Skin of body (tissue), 2 donors: ENCODE measurements around the gene KYNU. TPM values are rescaled to one million over a fixed set of nuclear protein-coding genes. Genes with fewer than 3 reads are reported as not detected.
"Not testable (repeated sequence)": the region's sequence is repeated elsewhere in the genome, so short reads cannot be mapped to it uniquely, and the experiment has no call there.

ENCODE experiments used
- DNase-seq: peaks from one replicate; lab custom pipeline; 2025; lab: John Stamatoyannopoulos, UW
- total RNA-seq: library from RNA; depleted of rRNA; stranded (reverse); fragments of >200 nt; gene quantifications from one replicate; pipeline ENCODE4 v1.2.3, GENCODE V29; 2014

KYNU gene
- total RNA-seq, 1 donor from 2014 or later: 3.2 TPM

DNA sequence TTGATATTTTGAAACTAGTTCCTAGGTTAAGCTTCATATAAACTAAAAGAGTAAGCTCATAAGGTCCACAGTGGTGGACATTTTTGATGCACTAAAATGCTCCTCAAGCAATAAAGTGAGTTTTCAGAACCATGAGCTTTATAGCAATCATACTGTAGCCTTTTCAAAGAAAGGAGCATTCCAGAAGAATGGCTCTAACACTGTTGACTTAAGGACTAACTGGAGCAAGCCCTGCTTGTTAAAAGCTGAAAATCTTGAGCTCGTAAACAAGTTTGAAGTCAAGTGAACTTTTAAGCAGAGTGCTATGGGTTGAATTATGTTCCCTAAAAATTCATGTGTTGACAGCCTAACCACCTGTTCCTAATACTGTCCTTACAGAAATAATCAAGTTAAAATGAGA is 38.0 kb downstream of the KYNU start:
- no peak for DNase-seq

DNA sequence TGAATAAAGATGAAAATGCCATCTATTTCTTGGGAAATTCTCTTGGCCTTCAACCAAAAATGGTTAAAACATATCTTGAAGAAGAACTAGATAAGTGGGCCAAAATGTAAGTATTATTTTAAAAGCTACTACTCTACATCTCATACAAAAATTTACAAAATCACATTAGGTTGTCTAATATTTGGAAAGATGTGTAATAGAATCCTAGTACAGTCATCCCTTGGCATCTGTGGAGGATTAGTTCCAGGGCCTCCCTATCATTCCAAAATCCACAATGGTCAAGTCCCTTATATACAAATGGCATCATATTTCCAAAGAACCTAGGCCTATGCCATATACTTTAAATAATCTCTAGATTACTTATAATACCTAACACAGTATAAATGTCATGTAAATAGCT is 41.2 kb downstream of the KYNU start:
- DNase-seq: no peak

DNA sequence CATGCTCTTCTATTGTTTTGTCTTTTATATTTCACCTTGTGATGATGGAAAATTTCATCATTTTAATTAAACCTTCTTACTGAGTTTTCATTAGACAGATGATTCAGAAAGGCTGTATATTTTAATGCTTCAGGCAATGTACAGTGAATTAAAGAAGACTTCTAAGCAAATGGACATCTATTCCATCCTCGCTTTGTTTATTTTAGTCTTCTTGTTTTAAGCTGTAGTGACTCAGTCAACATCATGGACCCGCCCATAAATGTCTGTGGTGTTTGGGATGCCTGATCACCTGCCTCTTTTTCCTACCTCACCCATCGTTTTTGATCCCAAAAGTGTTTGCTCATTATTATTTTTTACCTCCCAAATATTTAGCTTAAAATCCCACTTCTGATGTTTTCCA is 43.1 kb downstream of the KYNU start:
- DNase-seq: no peak

DNA sequence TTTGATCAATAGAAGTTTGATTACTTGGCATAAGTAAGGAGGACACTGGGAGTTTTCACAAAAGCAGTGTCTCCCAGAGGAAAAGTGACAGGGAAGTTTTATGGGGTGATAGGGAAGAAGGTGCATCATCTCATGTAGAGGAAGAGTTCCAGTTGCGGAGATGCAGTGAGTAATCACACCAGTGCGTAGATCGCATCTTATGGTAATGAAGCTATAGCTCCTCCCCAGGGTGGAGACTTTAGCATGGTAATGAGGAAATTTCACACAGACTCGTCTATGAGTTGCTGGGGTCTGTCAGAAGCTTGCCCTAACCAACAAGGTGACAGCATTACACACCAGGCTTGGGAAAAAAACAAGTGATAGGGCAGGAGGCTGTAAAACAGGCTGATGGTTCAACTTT is 49.0 kb downstream of the KYNU start:
- DNase-seq: no peak

DNA sequence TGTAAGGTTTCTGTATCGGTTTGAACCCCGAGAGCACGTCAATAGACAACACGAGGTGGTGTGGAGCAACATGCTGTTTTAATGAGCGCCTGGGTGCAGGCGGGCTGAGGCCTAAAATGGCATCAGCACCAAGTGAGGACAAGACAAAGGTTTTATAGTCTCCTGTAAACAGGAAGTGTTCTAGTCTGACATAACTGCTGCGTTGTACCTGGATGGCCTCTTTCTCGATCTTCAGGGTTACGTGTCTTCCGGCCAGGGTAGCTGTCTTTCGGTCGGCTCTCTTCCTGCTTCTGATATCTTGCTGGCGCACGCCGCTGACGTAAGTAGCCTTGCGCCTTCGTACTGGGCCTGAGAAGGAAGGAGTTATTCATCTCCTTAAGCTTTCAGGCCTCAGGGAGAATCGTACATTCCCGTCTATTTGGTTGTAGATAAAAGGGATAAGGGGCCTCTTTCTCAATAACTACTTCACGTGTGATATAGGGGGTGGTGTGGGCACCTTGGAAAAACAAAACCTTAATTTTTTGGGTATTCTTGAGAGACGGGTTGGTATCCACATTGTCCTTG is 53.5 kb downstream of the KYNU start:
- DNase-seq: no peak

DNA sequence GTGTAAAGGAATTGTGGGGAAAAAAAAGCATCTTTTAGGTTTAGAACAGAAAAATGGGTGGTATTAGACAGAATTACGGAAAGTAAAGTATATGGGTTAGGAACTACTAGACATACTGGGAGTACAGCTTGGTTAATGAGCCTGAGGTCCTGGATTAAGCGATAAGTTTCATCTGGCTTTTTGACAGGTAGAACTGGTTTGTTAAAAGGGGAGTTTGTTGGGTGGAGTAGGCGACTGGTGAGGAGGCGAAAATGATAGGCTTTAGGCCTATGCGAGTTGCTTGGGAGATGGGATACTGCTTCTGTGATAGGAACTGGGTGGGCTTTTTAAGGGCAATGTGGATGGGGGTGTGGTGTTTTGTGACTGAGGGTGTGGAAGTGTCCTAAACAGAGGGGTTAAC is 56.5 kb downstream of the KYNU start:
- DNase-seq: no peak

DNA sequence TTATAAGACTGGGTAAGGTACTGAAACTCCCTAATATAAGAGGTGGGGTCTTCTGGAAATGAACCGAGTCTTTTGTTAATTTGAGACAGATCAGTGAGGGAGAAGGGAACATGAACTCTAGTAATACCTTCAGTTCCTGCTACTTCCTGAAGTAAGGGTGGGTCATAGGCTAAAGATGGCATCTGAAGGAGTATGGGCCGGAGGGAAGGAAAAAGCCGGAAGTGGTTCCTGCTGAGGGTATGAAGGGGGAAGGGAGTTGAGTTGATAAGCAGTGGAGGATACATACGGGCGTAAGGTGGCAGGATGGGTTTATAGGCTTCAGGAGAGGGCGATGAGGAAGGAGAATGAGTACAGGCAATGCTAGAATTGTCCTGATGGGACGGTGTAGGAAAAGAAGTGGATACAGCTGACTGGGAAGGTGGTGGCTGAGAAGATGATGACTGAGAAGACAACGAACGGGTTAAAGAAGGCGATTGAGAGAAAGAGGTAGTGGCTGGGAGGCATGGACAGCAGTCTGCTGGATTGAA is 58.2 kb downstream of the KYNU start:
- no peak for DNase-seq

DNA sequence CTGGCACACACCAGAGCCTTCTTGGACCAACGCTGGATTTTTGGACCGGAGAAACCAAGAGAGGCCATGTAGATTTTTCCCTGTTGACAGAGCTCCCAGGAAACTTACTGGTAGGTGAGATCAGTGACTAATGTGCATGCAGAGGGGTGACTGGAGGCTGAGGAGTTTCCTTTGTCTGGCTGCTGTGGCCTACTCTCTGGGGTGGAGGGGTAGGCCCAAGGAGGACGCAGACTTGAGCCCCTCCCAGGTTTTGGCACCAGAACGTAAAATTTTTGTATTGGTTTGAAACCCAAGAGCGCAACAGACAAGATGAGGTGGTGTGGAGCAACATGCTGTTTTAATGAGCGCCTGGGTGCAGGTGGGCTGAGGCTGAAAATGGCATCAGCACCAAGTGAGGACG is 59.2 kb downstream of the KYNU start:
- DNase-seq: no peak

DNA sequence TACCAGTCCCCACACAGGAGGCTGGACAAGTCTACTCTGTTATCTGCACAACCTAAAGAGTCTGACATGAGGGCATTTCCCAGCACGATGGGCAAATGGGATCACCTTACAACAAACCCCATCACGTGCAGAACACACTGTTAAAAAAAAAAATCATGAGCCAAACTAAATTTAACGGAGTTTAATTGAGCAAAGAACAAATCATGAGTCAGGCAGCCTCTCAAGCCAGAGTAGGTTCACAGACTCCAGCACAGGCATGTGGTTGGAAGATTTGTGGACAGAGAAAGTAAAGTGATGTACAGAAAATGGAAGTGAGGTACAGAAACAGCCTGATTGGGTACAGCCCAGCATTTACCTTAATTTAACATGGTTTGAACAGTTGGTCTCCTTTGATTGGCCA is 59.9 kb downstream of the KYNU start:
- DNase-seq: no peak

DNA sequence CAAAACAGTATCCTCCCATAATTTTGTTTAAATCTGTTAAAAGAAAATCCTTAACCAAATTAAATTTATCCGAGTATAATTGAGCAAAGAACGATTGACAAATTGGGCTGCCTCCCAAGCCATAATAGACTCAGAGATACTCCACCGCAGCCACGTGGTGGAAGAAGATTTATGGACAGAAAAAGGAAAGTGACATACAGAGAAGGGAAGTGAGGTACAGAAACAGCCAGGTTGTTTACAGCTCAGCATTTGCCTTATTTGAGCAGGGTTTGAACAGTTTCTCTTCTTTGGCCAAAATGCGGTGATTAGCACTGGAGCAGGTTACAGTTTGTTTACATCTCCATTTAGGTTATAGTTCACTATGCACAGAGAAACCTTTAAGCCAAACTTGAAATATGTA is 60.8 kb downstream of the KYNU start:
- DNase-seq: no peak

DNA sequence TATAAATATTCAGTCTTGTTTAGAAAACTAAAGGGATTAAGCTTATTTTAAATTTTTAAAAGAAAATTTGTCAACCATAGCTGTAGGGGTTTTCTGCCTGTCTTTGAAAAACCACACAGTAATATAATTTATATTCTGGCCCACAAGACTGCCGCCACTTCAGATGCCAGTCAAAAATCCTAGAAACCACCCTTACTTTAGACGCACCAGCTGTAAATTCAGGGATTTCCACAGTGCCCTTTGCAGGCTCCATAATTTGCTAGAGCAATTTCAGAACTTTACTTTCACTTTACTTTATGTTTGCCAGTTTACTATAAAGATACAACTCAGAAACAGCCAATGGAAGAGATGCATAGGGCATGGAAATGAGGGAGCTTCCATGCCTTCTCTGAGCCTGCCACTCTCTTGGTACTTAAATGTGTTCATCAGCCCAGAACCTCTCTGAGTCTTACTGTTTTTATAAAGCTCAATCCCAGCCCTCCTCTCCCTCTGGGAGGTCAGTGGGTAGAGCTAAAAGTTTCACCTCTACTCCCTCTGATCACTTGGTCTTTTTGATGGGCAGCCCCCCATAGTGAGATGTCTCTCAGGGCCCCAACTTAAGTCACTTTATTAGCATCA is 63.3 kb downstream of the KYNU start:
- DNase-seq: no peak

DNA sequence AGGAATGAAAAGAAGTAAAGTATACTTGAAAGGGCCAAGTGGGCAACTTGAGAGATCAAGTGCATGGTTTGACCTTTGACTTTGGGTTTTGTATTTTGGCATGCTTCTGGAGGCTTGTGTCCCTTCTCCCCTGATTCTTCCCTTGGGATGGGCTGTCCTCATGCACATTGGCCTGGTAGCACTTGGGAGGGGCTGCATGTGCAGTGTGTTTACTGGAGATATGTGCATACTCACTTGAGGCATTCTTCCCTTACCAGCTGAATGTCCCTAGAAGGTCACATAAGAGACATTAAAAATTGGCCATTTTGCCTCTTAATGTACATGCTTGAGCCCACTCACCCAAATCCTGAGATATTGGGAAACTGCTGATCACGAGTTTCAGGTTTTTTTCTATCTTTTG is 65.2 kb downstream of the KYNU start:
- DNase-seq: no peak

DNA sequence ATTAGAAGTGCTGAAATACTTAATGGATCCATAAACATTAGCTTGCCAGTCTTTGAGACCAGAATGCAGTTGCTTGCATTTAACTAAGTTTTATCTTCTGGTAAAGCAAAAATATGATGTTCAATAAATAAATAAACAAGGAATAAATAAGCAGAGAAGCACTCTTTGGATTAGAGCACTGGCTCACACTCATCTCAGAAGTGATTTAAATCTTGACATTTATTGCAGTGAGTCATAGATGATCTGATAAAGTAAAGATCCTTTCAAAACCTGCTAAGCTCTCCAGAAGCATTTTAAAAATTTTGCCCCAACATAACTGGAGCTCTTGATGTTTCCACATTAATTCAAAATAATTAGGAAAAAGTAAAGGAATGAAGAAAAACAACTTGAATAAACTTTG is 66.8 kb downstream of the KYNU start:
- no peak for DNase-seq

DNA sequence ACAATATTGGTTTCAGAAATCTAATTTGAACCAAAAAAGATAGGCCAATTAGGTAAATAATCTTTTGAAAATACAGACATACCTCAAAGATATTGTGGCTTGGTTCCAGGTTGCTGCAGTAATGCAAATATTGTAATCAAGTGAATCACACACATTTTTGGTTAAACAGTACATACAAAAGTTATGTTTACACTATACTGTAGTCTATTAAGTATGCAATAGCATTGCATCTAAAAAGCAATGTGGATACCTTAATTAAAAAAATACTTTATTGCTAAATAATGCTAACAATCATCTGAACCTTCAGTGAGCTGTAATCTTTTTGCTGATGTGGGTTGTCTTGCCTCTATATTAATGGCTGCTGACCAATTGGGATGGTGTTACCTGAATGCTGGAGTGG is 67.3 kb downstream of the KYNU start:
- DNase-seq: no peak

DNA sequence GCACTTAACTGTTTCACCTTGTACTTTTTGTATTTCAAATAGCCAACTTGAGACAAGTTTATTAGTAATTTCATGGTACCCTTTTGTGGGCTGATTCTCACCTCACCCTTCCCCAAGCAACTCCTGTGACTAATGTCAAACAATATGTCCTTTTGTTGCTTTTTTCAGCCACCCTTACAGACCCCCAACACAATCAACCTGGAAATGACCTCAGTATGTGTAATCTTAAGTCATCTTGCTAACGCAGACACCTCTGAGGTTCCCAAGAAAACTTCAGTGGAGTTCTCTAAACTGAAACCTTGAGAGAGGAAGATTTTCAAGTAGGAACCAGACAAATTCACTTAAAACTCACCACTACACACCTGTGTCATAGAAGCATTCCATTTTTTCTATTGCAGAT is 69.5 kb downstream of the KYNU start:
- DNase-seq: no peak

DNA sequence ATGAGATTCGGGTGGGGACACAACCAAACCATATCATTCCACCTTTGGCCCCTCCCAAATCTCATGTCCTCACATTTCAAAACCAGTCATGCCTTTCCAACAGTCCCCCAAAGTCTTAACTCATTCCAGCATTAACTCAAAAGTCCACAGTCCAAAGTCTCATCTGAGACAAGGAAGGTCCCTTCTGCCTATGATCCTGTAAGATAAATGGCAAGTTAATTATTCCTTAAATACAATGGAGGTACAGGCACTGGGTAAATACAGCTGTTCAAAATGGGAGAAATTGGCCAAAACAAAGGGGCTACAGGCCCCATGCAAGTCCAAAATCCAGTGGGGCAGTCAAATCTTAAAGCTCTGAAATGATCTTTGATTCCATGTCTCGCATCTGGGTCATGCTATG is 71.3 kb downstream of the KYNU start:
- not testable (repeated sequence) for DNase-seq

DNA sequence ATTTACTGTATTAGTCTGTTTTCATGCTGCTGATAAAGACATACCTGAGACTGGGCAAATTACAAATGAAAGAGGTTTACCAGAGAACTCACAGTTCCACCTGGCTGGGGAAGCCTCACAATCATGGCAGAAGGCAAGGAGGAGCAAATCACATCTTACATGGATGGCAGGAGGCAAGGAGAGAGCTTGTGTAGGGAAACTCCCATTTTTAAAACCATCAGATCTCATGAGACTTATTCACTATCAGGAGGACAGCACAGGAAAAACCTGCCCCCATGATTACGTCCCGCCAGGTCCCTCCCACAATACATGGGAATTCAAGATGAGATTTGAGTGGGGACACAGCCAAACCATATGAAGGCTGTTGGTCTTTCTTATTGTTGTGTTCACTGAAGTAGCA is 72.9 kb downstream of the KYNU start:
- DNase-seq: not testable (repeated sequence)

DNA sequence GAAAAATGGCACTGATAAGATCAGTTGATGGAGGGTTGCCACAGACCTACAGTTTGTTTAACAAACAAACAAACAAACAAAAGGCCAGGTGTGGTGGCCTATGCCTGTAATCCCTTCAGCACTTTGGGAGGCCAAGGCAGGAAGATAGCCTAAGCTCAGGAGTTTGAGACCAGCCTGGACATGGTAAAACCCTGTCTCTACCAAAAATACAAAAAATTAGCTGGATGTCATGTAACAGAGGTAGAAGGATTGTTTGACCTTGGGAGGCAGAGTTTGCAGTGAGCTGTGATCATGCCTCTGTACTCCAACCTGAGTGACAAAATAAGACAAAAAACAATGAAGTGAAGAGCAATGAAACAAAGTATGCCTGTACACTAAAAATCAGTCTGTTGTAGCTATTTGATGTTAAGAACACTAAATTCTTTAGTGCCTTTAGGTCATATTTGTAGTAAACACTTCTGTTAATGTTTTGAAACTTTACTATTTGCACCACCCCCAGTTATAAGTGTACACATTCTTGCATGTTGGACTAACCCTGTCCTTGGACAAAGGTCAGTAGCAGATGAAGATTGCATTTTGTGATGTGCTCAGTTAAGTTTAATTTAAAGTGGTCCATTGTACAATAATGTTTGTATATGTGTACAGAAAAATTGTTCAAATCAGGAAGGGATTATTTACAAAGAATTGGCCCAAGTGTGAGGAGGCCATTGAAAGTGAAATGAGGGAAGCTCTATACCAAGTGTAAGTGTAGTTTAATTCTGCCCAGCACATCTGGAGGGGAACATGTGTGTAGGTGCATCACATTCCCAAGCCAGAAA is 73.9 kb downstream of the KYNU start:
- DNase-seq: no peak

DNA sequence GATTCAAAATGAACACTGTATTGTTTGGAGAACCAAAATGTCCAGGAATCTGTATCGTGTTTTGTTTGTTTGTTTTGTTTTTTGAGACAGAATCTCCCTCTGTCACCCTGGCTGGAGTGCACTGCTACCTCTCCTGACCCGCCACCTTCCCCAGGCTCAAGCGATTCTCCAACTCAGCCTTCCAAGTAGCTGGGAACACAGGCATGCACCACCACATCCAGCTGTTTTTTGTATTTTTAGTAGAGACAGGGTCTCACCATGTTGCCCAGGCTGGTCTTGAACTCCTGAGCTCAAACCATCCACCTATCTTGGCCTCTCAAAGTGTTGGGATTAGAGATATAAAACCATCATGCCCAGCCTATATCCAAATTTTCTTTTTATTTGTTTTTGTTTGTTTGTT is 74.6 kb downstream of the KYNU start:
- no peak for DNase-seq

DNA sequence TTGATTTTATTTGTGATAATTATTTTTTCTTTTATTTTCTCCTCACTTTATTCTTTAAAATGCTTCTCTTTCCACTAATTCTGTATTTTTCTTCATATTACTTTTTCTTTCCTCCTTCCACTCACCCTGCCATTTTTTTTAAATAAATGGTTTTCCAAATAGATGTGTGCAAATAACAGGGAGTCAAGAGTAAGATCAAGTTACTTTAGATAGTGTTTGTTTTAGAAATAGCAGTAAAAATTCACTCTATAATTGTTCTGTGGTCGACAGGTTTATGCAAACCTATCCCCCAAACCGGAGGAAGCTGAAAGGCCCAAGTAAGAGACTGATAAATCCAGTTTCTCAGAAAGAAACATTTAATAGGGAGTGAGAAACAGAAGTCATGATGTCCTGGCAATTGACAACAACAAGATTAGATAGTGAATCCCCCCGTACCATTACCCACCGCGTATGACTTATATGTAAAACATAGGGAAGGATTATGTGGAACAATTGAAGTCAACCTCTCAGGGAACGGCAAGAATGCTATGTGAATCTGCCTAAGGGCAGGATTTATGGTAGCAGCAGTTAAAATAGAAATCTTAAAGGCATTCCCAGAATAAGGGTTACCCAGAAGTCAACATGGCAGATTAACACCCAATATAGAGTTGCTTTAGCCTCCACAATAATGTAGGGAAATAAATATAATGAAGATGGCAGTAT is 75.5 kb downstream of the KYNU start:
- no peak for DNase-seq

DNA sequence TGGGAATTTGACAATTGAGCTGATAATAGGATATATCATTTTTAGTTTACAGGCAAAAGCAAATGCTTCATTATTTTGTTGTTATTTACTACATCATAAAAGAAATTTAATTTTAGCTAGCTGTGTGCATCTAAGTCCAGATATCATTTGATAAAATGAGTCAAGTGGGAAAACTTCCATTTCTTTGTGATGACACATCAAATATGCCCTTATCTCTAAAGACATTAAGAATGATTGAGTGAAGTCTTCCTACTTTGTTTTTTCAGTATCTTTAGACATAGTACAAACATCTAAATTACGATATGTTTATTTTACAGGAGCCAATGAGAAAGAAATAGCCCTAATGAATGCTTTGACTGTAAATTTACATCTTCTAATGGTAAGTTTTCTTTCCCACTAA is 77.0 kb downstream of the KYNU start:
- DNase-seq: no peak

DNA sequence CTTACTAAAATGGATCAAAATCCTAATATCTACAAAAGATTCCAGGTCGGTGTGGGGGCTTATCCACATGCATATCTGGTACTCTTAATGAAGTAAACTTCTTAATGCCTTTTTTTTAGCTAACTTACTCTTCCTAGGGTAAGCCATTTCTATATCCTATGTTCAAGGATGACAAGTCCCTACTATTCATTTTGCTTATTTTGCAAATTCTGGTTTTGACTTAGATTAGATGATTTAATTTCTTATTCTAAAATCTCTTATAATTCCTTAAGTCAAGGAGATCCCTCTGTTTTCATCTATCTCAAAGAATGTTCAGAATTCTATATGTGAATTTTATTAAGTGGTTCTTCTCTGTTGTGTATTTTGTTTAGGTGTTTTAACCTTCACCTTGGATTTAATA is 79.7 kb downstream of the KYNU start:
- DNase-seq: no peak
